Neuron (in vitro differentiated cells): ENCODE data around the gene PIAS4.
"Not testable (repeated sequence)": the region's sequence is repeated elsewhere in the genome, so short reads cannot be mapped to it uniquely, and the experiment has no call there.

Experiments
- H2AFZ ChIP-seq: one replicate; pipeline ENCODE4 v1.6.1; 2013; ENCODE audit warnings: low read depth, mild to moderate bottlenecking, inconsistent platforms, low read length, moderate library complexity
- H3K27me3 ChIP-seq: one replicate; pipeline ENCODE4 v1.6.1; 2013; ENCODE audit warnings: low read length; ENCODE audit not compliant: insufficient read depth
- H3K36me3 ChIP-seq: one replicate; pipeline ENCODE4 v1.6.1; 2013; ENCODE audit warnings: low read length; ENCODE audit not compliant: insufficient read depth
- H3K4me1 ChIP-seq: one replicate; pipeline ENCODE4 v1.6.1; 2013; ENCODE audit warnings: low read length; ENCODE audit not compliant: insufficient read depth
- H3K4me3 ChIP-seq: 2 replicates; pipeline ENCODE4 v1.5.1; 2013; ENCODE audit warnings: mild to moderate bottlenecking, low read length, moderate library complexity
- H3K9me3 ChIP-seq: one replicate; pipeline ENCODE4 v1.6.1; 2013; ENCODE audit warnings: low read length

The PIAS4 gene

DNA sequence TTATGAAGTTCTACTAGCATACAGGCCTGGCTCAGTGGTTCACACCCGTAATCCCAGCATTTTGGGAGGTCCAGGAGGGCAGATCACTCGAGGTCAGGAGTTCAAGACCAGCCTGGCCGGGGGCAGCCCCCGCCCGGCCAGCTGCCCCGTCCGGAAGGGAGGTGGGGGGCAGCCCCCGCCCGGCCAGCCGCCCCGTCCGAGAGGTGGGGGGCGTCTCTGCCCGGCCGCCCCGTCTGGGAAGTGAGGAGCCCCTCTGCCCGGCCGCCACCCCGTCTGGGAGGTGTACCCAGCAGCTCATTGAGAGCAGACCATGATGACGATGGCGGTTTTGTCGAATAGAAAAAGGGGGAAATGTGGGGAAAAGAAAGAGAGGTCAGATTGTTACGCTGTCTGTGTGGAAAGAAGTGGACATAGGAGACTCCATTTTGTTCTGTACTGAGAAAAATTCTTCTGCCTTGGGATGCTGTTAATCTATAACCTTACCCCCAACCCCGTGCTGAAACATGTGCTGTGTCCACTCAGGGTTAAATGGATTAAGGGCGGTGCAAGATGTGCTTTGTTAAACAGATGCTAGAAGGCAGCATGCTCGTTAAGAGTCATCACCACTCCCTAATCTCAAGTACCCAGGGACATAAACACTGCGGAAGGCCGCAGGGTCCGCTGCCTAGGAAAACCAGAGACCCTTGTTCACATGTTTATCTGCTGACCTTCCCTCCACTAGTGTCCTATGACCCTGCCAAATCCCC lies 8.7 kb upstream of the PIAS4 start:
- not testable (repeated sequence) for H3K9me3 ChIP-seq, H3K4me1 ChIP-seq

DNA sequence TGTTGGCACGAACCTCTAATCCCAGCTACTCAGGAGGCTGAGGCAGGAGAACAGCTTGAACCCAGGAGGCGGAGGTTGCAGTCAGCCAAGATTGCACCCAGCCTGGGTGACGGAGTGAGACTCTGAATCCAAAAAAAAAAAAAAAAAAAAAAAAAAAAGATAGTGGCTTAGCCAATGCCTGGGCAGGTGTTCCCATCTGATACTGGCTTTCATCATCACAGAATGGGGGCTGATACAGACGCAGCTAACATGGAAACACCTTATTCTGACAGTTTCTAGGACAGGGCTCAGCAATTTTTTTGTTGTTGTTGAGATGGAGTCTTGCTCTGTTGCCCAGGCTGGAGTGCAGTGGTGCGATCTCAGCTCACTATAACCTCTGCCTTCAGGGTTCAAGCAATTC lies 6.7 kb upstream of the PIAS4 start:
- H3K27me3 ChIP-seq, H3K4me3 ChIP-seq, H3K9me3 ChIP-seq, H2AFZ ChIP-seq, H3K4me1 ChIP-seq, H3K36me3 ChIP-seq: not testable (repeated sequence)

More for the DNA sequence above, 8.7 kb upstream of the PIAS4 start:
- not testable (repeated sequence) for H3K4me3 ChIP-seq, H3K27me3 ChIP-seq, H2AFZ ChIP-seq, H3K36me3 ChIP-seq

DNA sequence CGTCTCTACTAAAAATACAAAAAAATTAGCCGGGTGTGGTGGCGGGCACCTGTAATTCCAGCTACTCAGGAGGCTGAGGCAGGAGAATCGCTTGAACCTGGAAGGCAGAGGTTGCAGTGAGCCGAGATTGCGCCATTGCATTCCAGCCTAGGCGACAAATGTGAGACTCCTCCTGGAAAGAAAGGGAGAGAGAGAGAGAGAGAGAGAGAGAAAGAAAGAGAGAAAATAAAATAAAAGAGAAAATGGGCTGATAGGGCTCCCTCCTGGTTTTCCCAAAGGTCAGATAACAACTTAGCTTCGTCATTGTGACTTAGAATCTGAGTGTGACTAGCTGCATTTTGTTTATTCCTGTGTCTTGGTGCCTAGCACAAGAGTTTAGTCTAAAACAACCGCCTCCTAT lies 2.1 kb upstream of the PIAS4 start:
- not testable (repeated sequence) for H3K36me3 ChIP-seq, H2AFZ ChIP-seq, H3K27me3 ChIP-seq, H3K9me3 ChIP-seq, H3K4me3 ChIP-seq
- H3K4me1 ChIP-seq: peaks cover 23% of the 10 kb centered on the region

DNA sequence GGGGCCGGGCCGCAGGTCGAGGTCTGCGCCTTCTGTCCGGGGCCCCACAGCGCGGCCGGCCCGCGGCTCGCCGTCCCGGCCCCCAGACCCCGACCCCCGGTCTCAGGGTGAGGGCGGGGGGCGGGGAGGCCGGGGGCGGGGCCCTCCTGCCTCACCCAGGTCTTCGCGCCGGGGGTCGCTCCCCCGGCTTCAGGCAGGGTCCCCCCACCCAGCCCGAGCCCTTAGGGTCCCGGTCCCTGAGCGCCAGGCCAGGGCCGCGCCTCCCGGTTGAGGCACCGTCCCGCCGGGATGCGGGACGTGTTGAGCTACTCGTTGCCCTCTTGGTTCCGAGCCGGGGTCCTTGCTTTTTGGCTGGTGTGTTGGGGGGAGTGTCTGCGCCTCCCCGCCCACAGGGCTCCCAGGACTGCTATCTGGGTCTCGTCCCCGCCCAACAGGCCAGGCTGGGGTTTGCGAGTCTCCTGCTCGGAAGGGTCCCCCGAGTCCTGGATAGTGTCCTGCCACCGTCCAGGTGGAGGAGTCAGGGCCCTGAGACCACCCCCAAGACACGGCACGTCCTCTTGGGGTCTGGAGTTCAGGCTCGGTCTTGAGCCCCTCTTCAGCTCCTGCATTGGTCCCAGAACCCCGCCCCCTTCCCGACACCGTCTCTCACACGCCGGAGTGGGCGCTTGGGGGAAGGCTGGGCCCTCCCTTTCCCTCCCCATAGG lies 452 bp downstream of the PIAS4 start:
- Histone ChIP-seq H3K4me3 (peak overlapping the region; percentile 98), H3K27me3 (no peaks in the 10 kb centered on the region), H2AFZ (no peak overlapping the region), H3K4me1 (peaks cover 27% of the 10 kb centered on the region), H3K36me3 (peaks cover 9% of the 10 kb centered on the region), H3K9me3 (no peaks in the 10 kb centered on the region)

DNA sequence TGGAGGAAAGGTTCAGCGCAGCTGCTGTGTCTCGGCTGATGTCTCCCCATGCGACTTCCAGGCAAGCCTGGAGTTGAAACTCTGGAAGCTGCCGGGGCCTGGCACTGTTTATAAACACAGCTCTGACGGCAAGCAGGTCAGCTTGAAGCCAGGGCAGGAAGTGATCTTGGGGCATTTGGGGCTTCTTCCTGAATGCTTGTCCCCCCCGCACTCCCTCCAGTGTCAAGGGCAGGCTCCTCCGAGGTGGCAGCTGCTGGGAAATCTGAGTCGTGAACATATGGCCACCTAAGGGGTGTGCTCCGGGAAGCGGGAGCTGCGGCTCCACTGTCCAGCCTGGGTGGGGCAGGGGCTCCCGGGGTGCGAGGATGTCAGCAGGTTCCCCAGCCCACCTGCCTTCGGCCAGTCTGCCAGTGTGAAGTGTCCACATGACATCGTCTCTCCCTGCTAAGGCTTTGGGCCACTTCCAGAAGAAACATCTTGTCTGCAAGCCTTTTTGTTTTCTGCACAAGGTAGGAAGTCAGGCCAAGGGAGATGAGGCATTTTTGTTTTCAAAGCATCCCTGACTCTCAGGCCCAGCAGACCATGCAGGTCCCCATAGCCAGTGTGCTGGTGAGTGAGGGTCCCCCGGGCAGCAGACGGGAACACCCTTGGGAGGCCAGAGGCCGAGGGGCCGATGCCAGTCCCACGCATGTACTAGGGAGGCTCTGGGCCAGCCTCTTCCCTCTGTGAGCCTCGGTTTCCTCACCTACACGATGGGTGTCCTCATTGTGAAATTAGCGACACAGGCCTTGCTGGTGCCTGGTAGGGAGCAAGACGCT lies 2.7 kb downstream of the PIAS4 start:
- peaks cover 27% of the 10 kb centered on the region for H3K4me1 ChIP-seq
- no peak overlapping the region for H2AFZ ChIP-seq
- H3K4me3 ChIP-seq: no peak overlapping the region
- H3K36me3 ChIP-seq: peaks cover 29% of the 10 kb centered on the region
- H3K27me3 ChIP-seq: no peaks in the 10 kb centered on the region
- no peaks in the 10 kb centered on the region for H3K9me3 ChIP-seq

DNA sequence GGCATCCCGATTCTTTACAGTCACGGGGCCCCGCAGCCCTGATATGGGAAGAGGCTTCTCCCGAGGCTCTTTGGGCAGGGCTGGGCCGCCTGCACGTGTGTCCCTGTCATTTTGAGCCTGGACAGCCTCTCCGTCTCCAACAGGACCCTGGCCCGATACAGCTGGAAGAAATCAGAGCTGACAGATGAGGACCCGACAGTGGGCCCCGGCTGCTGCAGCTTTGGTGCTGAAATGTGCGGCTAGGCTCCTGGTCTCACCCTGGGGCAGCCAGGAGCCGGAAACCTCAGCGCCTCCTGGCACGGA lies 3.2 kb downstream of the PIAS4 start:
- Histone ChIP-seq H3K4me3 (no peak overlapping the region), H3K27me3 (no peaks in the 10 kb centered on the region), H3K4me1 (peaks cover 27% of the 10 kb centered on the region), H2AFZ (no peak overlapping the region), H3K36me3 (peaks cover 34% of the 10 kb centered on the region), H3K9me3 (no peaks in the 10 kb centered on the region)

DNA sequence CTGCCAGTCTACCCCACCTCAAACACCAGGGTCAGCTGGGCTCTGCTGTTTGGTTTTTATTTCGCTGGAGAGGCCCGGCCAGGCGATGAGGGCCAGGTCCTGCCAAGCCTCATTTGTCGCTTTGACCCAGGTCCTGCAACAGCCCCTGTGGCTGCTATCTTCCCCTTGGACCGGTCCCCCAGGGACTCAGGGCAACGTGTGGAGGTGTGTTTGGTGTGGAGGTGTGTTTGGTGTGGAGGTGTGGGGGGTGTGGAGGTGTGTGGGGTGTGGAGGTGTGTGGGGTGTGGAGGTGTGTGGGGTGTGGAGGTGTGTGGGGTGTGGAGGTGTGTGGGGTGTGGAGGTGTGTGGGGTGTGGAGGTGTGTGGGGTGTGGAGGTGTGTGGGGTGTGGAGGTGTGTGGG lies 3.9 kb downstream of the PIAS4 start:
- H3K27me3 ChIP-seq, H3K9me3 ChIP-seq, H2AFZ ChIP-seq, H3K4me3 ChIP-seq: not testable (repeated sequence)
- H3K36me3 ChIP-seq: peaks cover 38% of the 10 kb centered on the region
- peaks cover 27% of the 10 kb centered on the region for H3K4me1 ChIP-seq

DNA sequence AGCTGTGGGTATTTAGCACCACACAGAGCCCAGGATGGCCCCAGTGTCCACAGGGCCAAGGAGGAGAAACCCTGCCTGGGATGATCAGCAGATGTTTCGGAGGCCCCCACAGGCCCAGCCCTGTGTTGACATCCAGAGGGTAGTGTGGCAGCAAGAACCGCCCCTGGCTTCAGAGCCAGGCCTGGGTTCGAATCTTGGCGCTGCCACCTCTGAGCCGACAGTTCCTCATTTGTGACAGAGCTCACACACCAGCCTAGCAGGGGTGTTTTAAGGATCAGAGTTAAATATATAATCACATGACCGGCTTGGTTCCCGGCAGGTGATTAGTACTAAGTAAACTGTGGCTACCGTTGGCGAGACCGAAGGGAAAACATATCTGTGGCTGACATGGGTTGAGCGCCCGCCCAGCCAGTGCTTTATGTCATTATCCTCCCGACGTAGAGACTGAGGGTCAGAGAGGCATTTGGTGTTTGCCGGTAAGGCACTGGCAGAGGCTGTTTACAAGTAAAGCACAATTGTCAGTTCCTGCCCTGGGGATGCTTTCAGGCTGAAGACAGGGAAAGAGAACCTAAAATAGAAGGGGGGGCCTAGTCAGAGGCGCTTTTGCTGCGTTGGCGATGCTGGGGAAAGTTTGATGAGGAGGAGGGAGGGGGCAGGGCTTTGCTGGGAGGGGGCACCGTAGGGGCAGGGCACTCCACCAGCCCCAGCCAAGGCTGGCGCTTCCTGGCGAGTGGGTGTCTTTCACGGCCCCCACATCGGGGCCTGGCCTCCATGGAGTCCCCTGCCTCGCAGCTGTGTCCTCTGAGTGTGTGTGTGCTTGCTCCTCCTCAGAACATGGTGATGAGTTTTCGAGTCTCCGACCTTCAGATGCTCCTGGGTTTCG lies 4.8 kb downstream of the PIAS4 start:
- Histone ChIP-seq H3K4me3 (no peak overlapping the region), H3K9me3 (no peaks in the 10 kb centered on the region), H3K4me1 (peaks cover 23% of the 10 kb centered on the region), H3K27me3 (no peaks in the 10 kb centered on the region), H3K36me3 (peaks cover 45% of the 10 kb centered on the region), H2AFZ (no peak overlapping the region)

DNA sequence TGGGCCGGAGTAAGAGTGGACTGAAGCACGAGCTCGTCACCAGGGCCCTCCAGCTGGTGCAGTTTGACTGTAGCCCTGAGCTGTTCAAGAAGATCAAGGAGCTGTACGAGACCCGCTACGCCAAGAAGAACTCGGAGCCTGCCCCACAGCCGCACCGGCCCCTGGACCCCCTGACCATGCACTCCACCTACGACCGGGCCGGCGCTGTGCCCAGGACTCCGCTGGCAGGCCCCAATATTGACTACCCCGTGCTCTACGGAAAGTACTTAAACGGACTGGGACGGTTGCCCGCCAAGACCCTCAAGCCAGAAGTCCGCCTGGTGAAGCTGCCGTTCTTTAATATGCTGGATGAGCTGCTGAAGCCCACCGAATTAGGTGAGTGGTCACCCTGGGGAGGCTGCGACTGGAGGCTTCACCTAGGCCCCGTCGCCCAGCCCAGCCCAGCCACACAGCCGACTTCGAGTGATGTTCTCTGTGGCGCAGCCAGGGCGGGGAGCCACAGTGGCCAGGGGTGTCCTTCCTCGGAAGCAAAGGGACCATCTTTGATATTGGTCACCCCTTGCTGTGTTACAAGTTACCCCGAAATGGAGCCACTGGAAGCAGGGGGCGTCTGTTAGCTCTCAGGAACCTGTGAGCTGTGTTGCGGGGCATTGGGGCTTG lies 5.6 kb downstream of the PIAS4 start:
- Histone ChIP-seq H3K36me3 (peaks cover 48% of the 10 kb centered on the region), H3K4me3 (no peak overlapping the region), H3K9me3 (no peaks in the 10 kb centered on the region), H2AFZ (no peak overlapping the region), H3K4me1 (peaks cover 23% of the 10 kb centered on the region), H3K27me3 (no peaks in the 10 kb centered on the region)

DNA sequence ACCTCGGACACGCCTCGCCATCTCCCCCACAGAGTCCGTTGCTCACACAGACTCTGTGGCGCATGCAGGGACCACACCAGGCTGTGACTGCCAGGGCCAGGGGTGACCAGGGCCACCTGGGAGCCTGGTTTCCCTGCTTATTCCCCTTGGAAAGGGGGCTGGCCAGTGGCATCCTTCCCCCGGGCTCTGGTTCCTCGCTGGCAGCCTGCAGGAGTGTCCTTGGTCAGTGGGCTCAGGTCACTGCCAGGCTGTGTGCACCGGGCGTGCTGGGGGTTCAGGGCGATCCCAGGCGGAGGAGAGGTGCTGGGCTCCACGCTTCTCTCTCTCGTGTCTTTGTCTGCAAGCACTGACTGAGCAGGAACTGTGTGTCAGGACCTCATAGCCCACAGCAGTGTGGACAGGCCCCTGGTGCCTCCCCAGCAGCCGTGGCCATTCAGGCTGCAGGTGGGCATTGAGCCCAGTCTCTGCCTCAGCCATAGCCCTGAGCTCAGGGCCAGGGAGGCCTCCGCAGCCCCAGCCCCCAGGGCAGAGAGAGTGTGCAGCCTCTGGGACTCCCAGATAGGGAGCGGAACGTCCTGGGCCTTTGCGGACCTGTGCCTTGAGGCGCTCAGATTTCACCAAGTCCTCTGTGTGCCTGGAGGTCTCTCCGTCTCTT lies 6.5 kb downstream of the PIAS4 start:
- H3K27me3 ChIP-seq: no peaks in the 10 kb centered on the region
- H3K4me1 ChIP-seq: peaks cover 17% of the 10 kb centered on the region
- H2AFZ ChIP-seq: no peak overlapping the region
- no peak overlapping the region for H3K4me3 ChIP-seq
- peaks cover 56% of the 10 kb centered on the region for H3K36me3 ChIP-seq
- H3K9me3 ChIP-seq: no peaks in the 10 kb centered on the region

DNA sequence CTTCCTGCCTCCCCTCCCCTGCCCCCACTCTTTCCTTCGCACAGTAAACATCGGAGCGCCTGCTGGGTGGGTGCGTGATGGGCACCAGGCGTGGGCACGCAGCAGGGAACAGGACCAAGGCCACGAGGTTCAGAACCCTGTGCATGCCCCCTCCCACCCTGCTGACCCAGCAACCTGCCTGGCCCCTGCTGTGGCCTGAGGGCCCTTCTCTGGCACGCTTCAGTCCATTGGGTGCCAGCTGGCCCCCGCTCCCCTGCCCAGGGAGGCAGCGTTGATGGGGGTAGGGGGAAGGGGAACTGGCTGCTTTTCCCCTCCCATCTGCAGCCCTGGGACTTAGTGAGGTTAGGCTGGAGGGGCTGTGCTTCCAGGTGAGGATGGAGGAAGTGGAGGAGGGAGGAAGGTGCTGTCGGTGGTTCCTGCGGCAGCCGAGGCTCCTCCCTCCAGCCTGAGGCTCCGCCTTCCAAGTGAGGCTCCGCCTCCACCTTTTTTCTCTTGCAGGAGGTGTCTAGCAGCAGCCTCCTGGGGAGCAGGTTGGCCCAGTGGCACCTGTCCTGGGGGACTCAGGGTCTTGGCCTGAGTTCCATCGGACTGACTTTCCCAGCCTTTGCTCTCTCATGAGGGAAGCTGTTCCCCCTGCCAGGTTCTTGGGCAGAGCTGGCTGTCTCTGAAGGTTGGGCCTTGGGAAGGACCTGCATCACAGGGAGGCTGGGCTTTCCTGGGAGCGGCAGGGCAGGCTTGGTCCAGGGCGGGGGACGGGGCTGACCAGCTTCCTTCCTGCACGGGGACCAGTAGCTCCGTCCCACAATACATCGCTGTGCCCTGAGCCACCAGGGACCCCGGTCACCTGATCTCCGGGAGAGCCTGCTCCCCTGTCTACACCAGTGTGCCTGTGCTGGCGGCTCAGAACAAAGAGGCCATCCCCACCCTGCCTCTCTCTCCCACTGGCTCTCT lies 7.3 kb downstream of the PIAS4 start:
- peaks cover 9% of the 10 kb centered on the region for H3K4me1 ChIP-seq
- H3K4me3 ChIP-seq: no peak overlapping the region
- no peaks in the 10 kb centered on the region for H3K9me3 ChIP-seq
- H3K27me3 ChIP-seq: no peaks in the 10 kb centered on the region
- peaks cover 59% of the 10 kb centered on the region for H3K36me3 ChIP-seq
- H2AFZ ChIP-seq: no peak overlapping the region
